GM23338 (cell line): Measurements from ENCODE around the gene TMEM225. TPM values are rescaled to one million over a fixed set of nuclear protein-coding genes. Genes with fewer than 3 reads are reported as not detected.

Experiments used
- ATAC-seq: fragments of 200-7000 bp; cut with Tn5 transposase; 3 replicates; pipeline ENCODE4 v1.9.1; 2020
- DNase-seq: peaks from one replicate; pipeline ENCODE4 v3.0.0-alpha.2; 2015; ENCODE audit warnings: low spot score
- H2AFZ ChIP-seq: fragments of 200-600 bp; sonication (generic); 2 replicates; pipeline ENCODE4 v1.8.0; 2016; ENCODE audit warnings: antibody characterized with exemption, mild to moderate bottlenecking, moderate library complexity
- H3F3A ChIP-seq: fragments of 200-600 bp; sonication (generic); replicated peaks from 2 replicates; pipeline ENCODE4 v1.8.0; 2017; ENCODE audit warnings: antibody characterized with exemption, mixed run types, low read depth
- H3K27ac ChIP-seq: fragments of 200-600 bp; sonication (generic); 2 replicates; pipeline ENCODE4 v1.6.1; 2016; ENCODE audit warnings: low read depth
- H3K27me3 ChIP-seq: fragments of 200-600 bp; sonication (generic); 2 replicates; pipeline ENCODE4 v1.8.0; 2016; ENCODE audit warnings: mild to moderate bottlenecking, mixed run types, moderate library complexity; ENCODE audit not compliant: insufficient read depth
- H3K36me3 ChIP-seq: fragments of 200-600 bp; sonication (generic); 2 replicates; pipeline ENCODE4 v1.8.0; 2016; ENCODE audit warnings: mild to moderate bottlenecking; ENCODE audit not compliant: insufficient read depth
- H3K4me1 ChIP-seq: fragments of 200-600 bp; sonication (generic); 2 replicates; pipeline ENCODE4 v1.8.0; 2016; ENCODE audit warnings: mild to moderate bottlenecking, moderate library complexity; ENCODE audit not compliant: insufficient read depth
- H3K4me2 ChIP-seq: fragments of 200-600 bp; sonication (generic); 2 replicates; pipeline ENCODE4 v1.7.1; 2017; ENCODE audit warnings: mixed run types
- H3K4me3 ChIP-seq: fragments of 200-600 bp; sonication (generic); 2 replicates; pipeline ENCODE4 v1.6.1; 2016; ENCODE audit warnings: mixed run types
- H3K79me2 ChIP-seq: fragments of 200-600 bp; sonication (generic); replicated peaks from 2 replicates; pipeline ENCODE4 v1.8.0; 2017; ENCODE audit warnings: mild to moderate bottlenecking; ENCODE audit not compliant: insufficient read depth
- H3K9me2 ChIP-seq: fragments of 200-600 bp; sonication (generic); 2 replicates; pipeline ENCODE4 v1.8.0; 2017; ENCODE audit not compliant: insufficient read depth
- H4K20me1 ChIP-seq: fragments of 200-600 bp; sonication (generic); replicated peaks from 2 replicates; pipeline ENCODE4 v1.8.0; 2017; ENCODE audit warnings: mild to moderate bottlenecking; ENCODE audit not compliant: insufficient read depth
- H3K27ac Mint-ChIP-seq: 2 replicates; pipeline ENCODE4 v1.8.0; 2020; ENCODE audit warnings: inconsistent platforms, mild to moderate bottlenecking, moderate library complexity, mixed read lengths
- H3K27me3 Mint-ChIP-seq: 3 replicates; pipeline ENCODE4 v1.8.0; 2022; ENCODE audit warnings: low read depth, mild to moderate bottlenecking, moderate library complexity, mixed read lengths, inconsistent platforms; ENCODE audit not compliant: insufficient read depth, poor library complexity
- H3K36me3 Mint-ChIP-seq: 3 replicates; pipeline ENCODE4 v1.8.0; 2021; ENCODE audit warnings: low read depth, mild to moderate bottlenecking, inconsistent platforms, moderate library complexity, mixed read lengths
- H3K4me1 Mint-ChIP-seq: 3 replicates; pipeline ENCODE4 v1.8.0; 2020; ENCODE audit warnings: mild to moderate bottlenecking, inconsistent platforms, mixed read lengths
- H3K4me3 Mint-ChIP-seq: 3 replicates; pipeline ENCODE4 v1.8.0; 2021; ENCODE audit warnings: moderate library complexity, mild to moderate bottlenecking, inconsistent platforms, mixed read lengths
- H3K9me3 Mint-ChIP-seq: 3 replicates; pipeline ENCODE4 v1.8.0; 2020; ENCODE audit warnings: moderate library complexity, mild to moderate bottlenecking, inconsistent platforms, mixed read lengths
- ETS1 ChIP-seq: IDR thresholded peaks from 2 replicates; pipeline ENCODE4 v1.6.1; 2016; ENCODE audit warnings: antibody characterized with exemption
- EZH2 ChIP-seq: fragments of 200-600 bp; sonication (generic); IDR thresholded peaks from one replicate; pipeline ENCODE4 v1.8.0; 2017; ENCODE audit warnings: antibody characterized with exemption, mild to moderate bottlenecking, low read depth; ENCODE audit not compliant: unreplicated experiment
- NANOG ChIP-seq: IDR thresholded peaks from 2 replicates; pipeline ENCODE4 v1.6.1; 2016; ENCODE audit warnings: antibody characterized with exemption, borderline replicate concordance
- POLR2AphosphoS5 ChIP-seq: IDR thresholded peaks from 2 replicates; pipeline ENCODE4 v1.6.1; 2016; ENCODE audit warnings: antibody characterized with exemption, low read depth
- REST ChIP-seq: IDR thresholded peaks from one replicate; pipeline ENCODE4 v1.6.1; 2018; ENCODE audit warnings: antibody characterized with exemption; ENCODE audit not compliant: unreplicated experiment
- ZNF114 ChIP-seq: fragments of 250-450 bp; sonication (Bioruptor Pico); IDR thresholded peaks from 2 replicates; pipeline ENCODE4 v1.5.0; 2020; ENCODE audit warnings: mild to moderate bottlenecking, moderate library complexity
- ZNF462 ChIP-seq: fragments of 250-450 bp; sonication (Bioruptor Pico); IDR thresholded peaks from 2 replicates; pipeline ENCODE4 v1.5.0; 2020; ENCODE audit warnings: mild to moderate bottlenecking, moderate library complexity
- polyA plus RNA-seq: library from polyadenylated mRNA; unstranded; fragments of >200 nt; fragmentation: Nextera tagmentation; extraction: Ambion mirVana; gene quantifications from 2 replicates; pipeline ENCODE4 v1.2.1, GENCODE V29; 2016
- total RNA-seq: library from RNA; depleted of rRNA; stranded (reverse); fragments of >200 nt; shearing (Covaris generic); gene quantifications from 2 replicates; pipeline ENCODE4 v1.2.3, GENCODE V29; 2014

The TMEM225 gene
- total and polyA plus RNA-seq, 2 experiments from 2014 or later: not detected

GRCh38 chr11:123856444-123856843 is 29.0 kb downstream of the TMEM225 start (continued):
- TF ChIP-seq REST: no peak
- TF ChIP-seq EZH2: no peak
- no peak for TF ChIP-seq ZNF114 (CRISPR knock-in tag)
- TF ChIP-seq POLR2AphosphoS5: no peak
- TF ChIP-seq ETS1: no peak

- no peaks in the 10 kb centered on the region for H3K79me2 ChIP-seq
- peaks cover 31% of the 10 kb centered on the region for H3K9me2 ChIP-seq
- Mint-ChIP-seq H3K9me3 (peaks cover 24% of the 10 kb centered on the region), H3K27me3 (peaks cover 6% of the 10 kb centered on the region), H3K27ac (no peak overlapping the region), H3K36me3 (peaks cover 35% of the 10 kb centered on the region), H3K4me3 (no peak overlapping the region), H3K4me1 (peaks cover 13% of the 10 kb centered on the region)
- H3K36me3 ChIP-seq: no peaks in the 10 kb centered on the region; the same call in 1 of the 2 replicates
- H3K4me2 ChIP-seq: peak overlapping the region; percentile 44
- H3K27me3 ChIP-seq: no peaks in the 10 kb centered on the region
- no peaks in the 10 kb centered on the region for H3F3A ChIP-seq
- no peaks in the 10 kb centered on the region; the same call in 1 of the 2 replicates for H3K4me1 ChIP-seq
- H3K4me3 ChIP-seq: no peak overlapping the region
- DNase-seq: peak; percentile 39
- 0 out of 2 replicates have a peak overlapping the region, but pooled peaks have one; percentile 38 for H2AFZ ChIP-seq
- peak; percentile 65 for ATAC-seq
- no peak for TF ChIP-seq ZNF462 (CRISPR knock-in tag)
- no peak for TF ChIP-seq ZNF114 (CRISPR knock-in tag)
- peak; percentile 46; the same call in 1 of the 2 replicates for TF ChIP-seq NANOG
- H4K20me1 ChIP-seq: no peaks in the 10 kb centered on the region
- no peak overlapping the region for H3K27ac ChIP-seq
Measured at GRCh38 chr11:123853038-123853437, 32.4 kb downstream of the TMEM225 start.
